Measurements from ENCODE around the gene ADCY9.

GRCh38 chr16:3968551-3968950 is 147.7 kb downstream of the ADCY9 start:
- TF ChIP-seq CTCF (IDR thresholded peaks at IDR 0.05; ENCODE audit: insufficient read depth, low read length) (no peak), REST (IDR thresholded peaks at IDR 0.05; ENCODE audit: insufficient replicate concordance, low read depth) (no peak), POLR2AphosphoS5 (IDR thresholded peaks at IDR 0.05; ENCODE audit: low read depth) (no peak), SPI1 (IDR thresholded peaks at IDR 0.05; ENCODE audit: borderline replicate concordance, low read depth) (no peak), GABPA (IDR thresholded peaks at IDR 0.05; ENCODE audit: low read depth) (no peak)
